ENCODE results near the gene TMEM175.

TMEM175 gene

DNA sequence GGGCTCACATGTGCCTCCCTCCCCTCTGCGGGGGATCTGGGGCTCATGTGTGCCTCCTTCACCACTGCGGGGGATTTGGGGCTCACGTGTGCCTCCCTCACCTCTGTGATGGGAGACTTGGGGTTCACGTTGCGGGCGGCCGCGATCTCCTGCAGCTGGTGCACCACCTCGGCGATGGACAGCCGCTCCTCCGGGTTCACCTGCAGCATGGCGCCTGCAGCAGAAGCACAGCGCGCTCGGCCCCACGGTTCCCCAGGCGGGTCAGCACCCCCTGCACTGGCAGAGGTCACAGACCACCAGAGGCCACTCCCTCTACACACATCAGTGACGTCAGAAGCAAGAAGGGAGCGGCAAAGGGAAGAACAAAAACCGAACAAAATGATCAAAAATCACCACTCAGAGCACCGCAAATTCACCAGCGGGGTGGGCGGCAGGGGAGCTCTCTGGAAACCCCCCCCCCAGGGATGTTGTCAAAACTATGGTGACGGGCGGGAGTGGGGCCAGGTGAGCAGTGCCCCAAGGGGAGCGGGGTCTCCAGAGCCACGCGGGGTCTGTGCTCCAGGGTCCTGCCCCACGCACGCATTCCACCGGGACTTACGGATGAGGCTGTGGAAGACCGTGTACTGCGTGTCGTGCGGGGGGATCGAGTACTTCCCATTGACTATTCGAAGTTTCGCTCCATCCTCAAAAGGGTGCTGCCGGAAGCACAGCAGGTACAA, 38.8 kb upstream of the TMEM175 start:
- DNase-seq (ENCODE audit: low spot score in 2 of 2) (no peak), ATAC-seq (ENCODE audit: low read depth) (no peak)
- Mint-ChIP-seq H3K9me3 (no peaks in the 10 kb centered on the region), H3K4me1 (no peaks in the 10 kb centered on the region), H3K4me3 (no peak overlapping the region), H3K27ac (peak overlapping the region; percentile 28), H3K27me3 (no peaks in the 10 kb centered on the region), H3K36me3 (peaks cover 14% of the 10 kb centered on the region)

DNA sequence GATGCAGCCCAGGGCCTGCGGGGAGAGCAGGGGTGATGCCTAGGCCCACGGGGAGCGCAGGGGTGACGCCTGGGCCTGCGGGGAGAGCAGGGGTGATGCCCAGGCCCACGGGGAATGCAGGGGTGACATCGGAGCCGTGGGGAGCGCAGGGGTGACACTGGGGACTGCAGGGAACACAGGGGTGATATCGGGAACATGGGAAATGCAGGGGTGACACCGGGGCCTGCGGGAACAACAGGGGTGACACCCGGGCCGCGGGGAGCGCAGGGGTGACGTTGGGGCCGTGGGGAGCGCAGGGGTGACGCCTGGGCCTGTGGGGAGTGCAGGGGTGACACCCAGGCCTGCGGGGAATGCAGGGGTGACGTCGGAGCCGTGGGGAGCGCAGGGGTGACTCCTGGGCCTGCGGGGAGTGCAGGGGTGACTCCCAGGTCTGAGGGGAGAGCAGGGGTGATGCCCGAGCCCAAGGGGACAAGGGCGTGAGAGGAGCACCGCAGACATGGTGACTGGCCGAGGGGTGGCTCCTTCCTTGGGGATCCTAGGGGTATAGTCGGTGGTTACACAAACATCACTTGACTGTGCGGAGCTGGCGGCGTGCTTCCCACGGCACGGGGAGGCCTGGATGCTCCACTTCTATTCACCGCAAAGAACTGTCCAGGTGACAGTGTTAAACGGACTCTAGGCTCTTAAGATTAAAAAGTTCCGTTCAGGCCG, 38.1 kb upstream of the TMEM175 start:
- ATAC-seq (ENCODE audit: low read depth): no peak
- H3K9me3 Mint-ChIP-seq: no peaks in the 10 kb centered on the region
- H3K4me1 Mint-ChIP-seq: peaks cover 2% of the 10 kb centered on the region
- no peaks in the 10 kb centered on the region for H3K27me3 Mint-ChIP-seq
- H3K27ac Mint-ChIP-seq: peak overlapping the region; percentile 28
- peaks cover 16% of the 10 kb centered on the region for H3K36me3 Mint-ChIP-seq
- no peak overlapping the region for H3K4me3 Mint-ChIP-seq
- no peak for DNase-seq (ENCODE audit: low spot score in 2 of 2)

DNA sequence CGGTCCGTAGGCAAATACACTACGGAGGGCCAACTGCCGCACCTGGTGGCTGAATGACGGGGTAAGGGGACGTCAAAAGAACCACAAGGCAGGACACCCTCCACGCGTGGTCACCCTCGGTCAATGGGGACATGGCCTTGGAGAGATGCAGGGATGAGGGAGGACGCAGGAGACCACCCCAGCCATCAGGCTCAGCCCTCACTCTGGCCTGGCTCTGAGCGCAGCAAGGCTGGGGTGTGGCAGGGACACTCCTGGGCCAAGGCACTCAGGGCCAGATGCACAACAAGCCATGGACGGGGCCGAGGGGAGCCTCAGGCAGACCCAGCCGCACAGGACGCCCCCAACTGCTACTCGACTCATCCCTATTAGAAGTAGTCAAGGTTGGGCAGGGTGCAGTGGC, 36.7 kb upstream of the TMEM175 start:
- Mint-ChIP-seq H3K4me1 (peaks cover 7% of the 10 kb centered on the region), H3K27ac (no peak overlapping the region), H3K4me3 (no peak overlapping the region), H3K9me3 (no peaks in the 10 kb centered on the region), H3K27me3 (no peaks in the 10 kb centered on the region), H3K36me3 (peaks cover 23% of the 10 kb centered on the region)
- ATAC-seq (ENCODE audit: low read depth) (no peak), DNase-seq (ENCODE audit: low spot score in 2 of 2) (no peak)

- Mint-ChIP-seq H3K36me3 (peaks cover 23% of the 10 kb centered on the region), H3K27me3 (no peaks in the 10 kb centered on the region), H3K4me1 (peaks cover 7% of the 10 kb centered on the region), H3K27ac (no peak overlapping the region), H3K9me3 (no peaks in the 10 kb centered on the region), H3K4me3 (no peak overlapping the region)
- DNase-seq (ENCODE audit: low spot score in 2 of 2): no peak
- ATAC-seq (ENCODE audit: low read depth): no peak
These were observed 36.0 kb upstream of the TMEM175 start for GRCh38 chr4:896216-896615.

DNA sequence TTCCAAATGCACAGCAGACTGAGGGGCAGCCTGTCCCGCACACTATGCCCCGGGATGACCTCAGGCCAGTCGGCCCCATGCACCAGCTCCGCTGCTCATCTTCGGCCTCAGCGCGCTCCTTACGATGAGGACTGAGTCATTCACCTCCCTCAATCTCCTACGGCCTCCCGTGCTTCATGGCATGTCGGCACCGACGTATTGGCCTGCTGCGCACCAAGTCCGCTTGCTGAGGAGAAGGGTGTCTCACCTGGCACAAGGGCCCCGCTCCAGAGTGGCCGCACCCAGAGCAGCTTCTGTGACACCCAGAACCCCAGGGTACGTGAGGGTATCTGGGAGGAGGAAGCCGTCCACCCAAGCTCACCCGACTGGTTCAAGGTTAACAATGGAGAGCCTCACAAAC, 35.6 kb upstream of the TMEM175 start:
- H3K9me3 Mint-ChIP-seq: no peaks in the 10 kb centered on the region
- DNase-seq (ENCODE audit: low spot score in 2 of 2): no peak
- no peak overlapping the region for H3K4me3 Mint-ChIP-seq
- no peak for ATAC-seq (ENCODE audit: low read depth)
- H3K27ac Mint-ChIP-seq: no peak overlapping the region
- no peaks in the 10 kb centered on the region for H3K27me3 Mint-ChIP-seq
- H3K36me3 Mint-ChIP-seq: peaks cover 23% of the 10 kb centered on the region
- H3K4me1 Mint-ChIP-seq: peaks cover 7% of the 10 kb centered on the region

DNA sequence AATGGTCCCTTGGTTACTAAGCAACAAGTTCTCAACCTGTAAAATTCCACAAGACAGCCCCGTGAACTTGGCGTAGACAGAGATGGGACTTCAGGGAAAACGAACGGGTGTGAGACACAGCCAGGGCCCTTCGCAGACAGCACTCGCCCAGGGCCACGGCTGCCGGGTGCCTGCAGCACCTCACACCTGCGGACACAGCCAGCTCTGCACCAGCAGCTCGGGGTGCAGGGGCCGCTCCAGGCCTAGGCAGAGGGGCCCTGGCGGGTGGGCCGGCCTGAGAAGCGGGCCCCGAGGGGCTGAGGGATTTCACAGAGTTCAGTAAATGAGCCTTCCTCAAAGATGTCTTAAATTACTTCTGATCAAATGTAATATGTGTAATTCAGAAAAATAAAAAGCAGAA, 34.1 kb upstream of the TMEM175 start:
- Mint-ChIP-seq H3K36me3 (peaks cover 27% of the 10 kb centered on the region), H3K27ac (no peak overlapping the region), H3K4me3 (no peak overlapping the region), H3K27me3 (no peaks in the 10 kb centered on the region), H3K4me1 (peaks cover 9% of the 10 kb centered on the region), H3K9me3 (no peaks in the 10 kb centered on the region)
- ATAC-seq (ENCODE audit: low read depth): no peak
- DNase-seq (ENCODE audit: low spot score in 2 of 2): no peak

- H3K36me3 Mint-ChIP-seq: peaks cover 27% of the 10 kb centered on the region
These were observed 33.2 kb upstream of the TMEM175 start for GRCh38 chr4:898869-899555.

GRCh38 chr4:899556-899906, 32.7 kb upstream of the TMEM175 start:
- ATAC-seq (ENCODE audit: low read depth) (no peak), DNase-seq (ENCODE audit: low spot score in 2 of 2) (no peak)
- no peak overlapping the region for H3K4me3 Mint-ChIP-seq
- no peaks in the 10 kb centered on the region for H3K27me3 Mint-ChIP-seq
- H3K27ac Mint-ChIP-seq: no peak overlapping the region
- H3K9me3 Mint-ChIP-seq: no peaks in the 10 kb centered on the region
- peaks cover 27% of the 10 kb centered on the region for H3K36me3 Mint-ChIP-seq
- H3K4me1 Mint-ChIP-seq: peaks cover 9% of the 10 kb centered on the region

More at GRCh38 chr4:898869-899555, 33.2 kb upstream of the TMEM175 start:
- Mint-ChIP-seq H3K27ac (no peak overlapping the region), H3K4me3 (no peak overlapping the region), H3K9me3 (no peaks in the 10 kb centered on the region), H3K4me1 (peaks cover 9% of the 10 kb centered on the region), H3K27me3 (no peaks in the 10 kb centered on the region)
- DNase-seq (ENCODE audit: low spot score in 2 of 2): no peak
- ATAC-seq (ENCODE audit: low read depth): no peak

DNA sequence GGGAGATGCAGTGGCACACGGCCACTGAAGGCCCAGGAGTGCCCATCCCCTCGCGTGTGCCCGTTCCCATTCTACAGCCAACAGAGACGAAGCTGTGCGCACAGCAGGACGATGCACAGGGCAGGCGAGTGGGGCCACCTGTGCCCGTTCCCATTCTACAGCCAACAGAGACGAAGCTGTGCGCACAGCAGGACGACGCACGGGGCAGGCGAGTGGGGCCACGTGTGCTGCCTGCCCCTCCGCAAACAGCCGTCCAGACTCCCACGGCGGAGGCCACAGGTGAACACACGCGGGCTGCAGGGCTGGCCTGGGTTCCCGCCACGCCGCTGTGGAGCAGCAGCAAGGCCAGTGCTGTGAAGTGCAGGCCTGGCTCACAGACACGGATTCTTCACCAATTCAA, 32.2 kb upstream of the TMEM175 start:
- Mint-ChIP-seq H3K4me3 (no peak overlapping the region), H3K36me3 (peaks cover 29% of the 10 kb centered on the region), H3K27me3 (no peaks in the 10 kb centered on the region), H3K4me1 (peaks cover 9% of the 10 kb centered on the region), H3K27ac (no peak overlapping the region), H3K9me3 (no peaks in the 10 kb centered on the region)
- ATAC-seq (ENCODE audit: low read depth): no peak
- DNase-seq (ENCODE audit: low spot score in 2 of 2): no peak

GRCh38 chr4:900721-901120, 31.5 kb upstream of the TMEM175 start:
- DNase-seq (ENCODE audit: low spot score in 2 of 2) (no peak), ATAC-seq (ENCODE audit: low read depth) (no peak)
- no peak overlapping the region for H3K4me3 Mint-ChIP-seq
- H3K9me3 Mint-ChIP-seq: no peaks in the 10 kb centered on the region
- H3K27ac Mint-ChIP-seq: no peak overlapping the region
- peaks cover 32% of the 10 kb centered on the region for H3K36me3 Mint-ChIP-seq
- no peaks in the 10 kb centered on the region for H3K27me3 Mint-ChIP-seq
- H3K4me1 Mint-ChIP-seq: peaks cover 9% of the 10 kb centered on the region

DNA sequence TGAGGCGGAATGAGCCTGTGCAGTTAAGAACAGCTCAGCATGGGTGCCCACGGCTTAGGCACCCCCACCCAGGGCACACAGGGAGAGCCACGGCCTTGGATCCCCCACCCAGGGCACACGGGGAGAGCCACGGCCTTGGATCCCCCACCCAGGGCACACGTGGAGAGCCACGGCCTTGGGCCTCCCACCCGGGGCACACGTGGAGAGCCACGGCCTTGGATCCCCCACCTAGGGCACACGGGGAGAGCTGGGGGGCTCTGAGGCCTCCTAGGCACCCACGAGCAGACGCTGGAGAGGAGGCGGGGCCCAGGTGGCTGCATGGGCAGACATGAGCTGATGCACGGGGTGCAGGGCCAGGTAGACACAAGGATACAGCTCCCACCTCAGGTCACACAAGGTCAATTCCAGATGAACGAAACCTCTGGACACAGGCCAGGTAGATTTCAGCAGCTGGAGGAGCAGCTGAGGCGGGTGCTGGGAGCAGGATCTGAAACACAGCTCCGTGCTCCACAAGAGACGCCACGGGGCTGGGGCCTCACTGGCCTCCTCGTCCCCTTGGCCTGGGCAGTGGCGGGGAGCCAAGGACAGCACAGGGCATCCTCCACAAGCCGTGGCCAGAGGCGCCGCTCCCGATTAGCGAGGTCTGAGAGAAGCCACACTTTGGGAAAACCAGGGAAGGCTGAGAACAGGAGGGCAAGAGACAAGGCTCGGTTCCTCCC, 30.9 kb upstream of the TMEM175 start:
- H3K27me3 Mint-ChIP-seq: no peaks in the 10 kb centered on the region
- ATAC-seq (ENCODE audit: low read depth) (no peak), DNase-seq (ENCODE audit: low spot score in 2 of 2) (no peak)
- no peaks in the 10 kb centered on the region for H3K9me3 Mint-ChIP-seq
- H3K4me3 Mint-ChIP-seq: no peak overlapping the region
- H3K27ac Mint-ChIP-seq: no peak overlapping the region
- H3K4me1 Mint-ChIP-seq: peaks cover 9% of the 10 kb centered on the region
- H3K36me3 Mint-ChIP-seq: peaks cover 32% of the 10 kb centered on the region

DNA sequence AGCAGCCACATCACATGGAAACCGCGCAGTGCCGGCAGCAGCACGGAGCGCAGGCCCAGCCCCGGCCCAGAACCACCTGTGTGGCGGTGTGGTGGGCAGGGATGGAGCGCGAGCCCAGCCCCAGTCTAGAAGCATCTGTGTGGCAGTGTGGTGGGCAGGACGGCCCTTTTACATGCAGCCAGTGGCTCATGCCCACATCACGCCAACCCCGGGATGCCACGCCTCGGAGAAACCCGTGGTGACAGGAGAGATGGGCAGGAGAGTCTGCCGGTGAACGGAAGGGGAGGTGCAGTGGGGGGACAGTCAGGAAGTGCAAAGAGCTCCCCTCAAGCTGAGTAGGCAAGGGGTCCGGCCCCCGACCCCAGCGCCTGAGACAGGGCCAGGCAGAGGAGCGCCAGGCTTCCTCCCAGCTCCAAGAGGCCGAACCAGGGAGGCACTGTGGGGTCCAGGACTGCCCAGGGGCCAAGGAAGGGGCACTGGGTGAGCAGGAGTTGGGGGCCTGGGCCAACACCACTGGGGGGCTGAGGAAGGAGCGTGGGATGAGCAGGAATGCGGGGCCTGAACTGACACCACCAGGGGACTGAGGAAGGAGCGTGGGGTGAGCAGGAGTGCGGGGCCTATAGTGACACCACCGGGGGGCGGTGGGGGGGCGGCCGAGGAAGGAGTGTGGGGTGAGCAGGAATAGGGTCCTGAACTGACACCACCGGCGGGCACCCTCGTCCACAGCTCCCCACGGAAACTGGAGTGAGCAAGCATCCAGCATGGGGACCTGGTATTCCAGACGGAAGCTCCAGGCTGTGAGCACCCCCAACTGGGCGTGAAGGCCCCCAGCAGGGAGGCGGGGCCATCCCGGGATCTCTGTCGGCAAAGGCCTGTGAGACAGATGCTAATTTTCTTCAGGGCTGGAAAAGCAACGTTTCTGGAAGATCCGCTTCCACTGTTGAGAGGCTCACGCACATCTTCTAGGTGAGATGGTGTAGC, 28.9 kb upstream of the TMEM175 start:
- DNase-seq (ENCODE audit: low spot score in 2 of 2) (no peak), ATAC-seq (ENCODE audit: low read depth) (peak; percentile 26)
- Mint-ChIP-seq H3K27me3 (no peaks in the 10 kb centered on the region), H3K4me1 (peaks cover 12% of the 10 kb centered on the region), H3K9me3 (no peaks in the 10 kb centered on the region), H3K36me3 (peaks cover 25% of the 10 kb centered on the region), H3K27ac (peak overlapping the region; percentile 22), H3K4me3 (no peak overlapping the region)
